DND-41 (cell line): ENCODE measurements around the gene ATXN1L.
A peak's percentile ranks its signal among the peaks of the same experiment; 100 is the strongest.

Source experiments
- ATAC-seq: fragments of 200-7000 bp; cut with Tn5 transposase; 3 replicates; pipeline ENCODE4 v1.9.1; 2021; ENCODE audit warnings: low read depth; ENCODE audit not compliant: insufficient read depth
- DNase-seq: peaks from one replicate; pipeline ENCODE4 v3.0.0-alpha.2; 2020
- H2AFZ ChIP-seq: 2 replicates; pipeline ENCODE4 v1.6.0; 2012; ENCODE audit warnings: low read depth, low read length
- H3K27ac ChIP-seq: 2 replicates; pipeline ENCODE4 v1.5.1; 2012; ENCODE audit warnings: low read length, inconsistent platforms
- H3K27me3 ChIP-seq: fragments of 200-600 bp; sonication (generic); 2 replicates; pipeline ENCODE4 v1.6.0; 2012; ENCODE audit warnings: low read length, mild to moderate bottlenecking, inconsistent platforms; ENCODE audit not compliant: insufficient read depth, poor library complexity
- H3K36me3 ChIP-seq: 2 replicates; pipeline ENCODE4 v1.5.1; 2012; ENCODE audit warnings: low read length, inconsistent platforms; ENCODE audit not compliant: insufficient read depth
- H3K4me1 ChIP-seq: 2 replicates; pipeline ENCODE4 v1.5.1; 2012; ENCODE audit warnings: mild to moderate bottlenecking, low read length; ENCODE audit not compliant: insufficient read depth
- H3K4me2 ChIP-seq: 2 replicates; pipeline ENCODE4 v1.6.0; 2012; ENCODE audit warnings: mild to moderate bottlenecking, moderate library complexity, low read length, inconsistent platforms; ENCODE audit not compliant: insufficient read depth
- H3K4me3 ChIP-seq, 2 experiments: fragments of 200-600 bp in 1 of 2; shearing (Covaris generic) in 1 of 2; 2 replicates each; pipeline ENCODE4 v1.5.1; 2012 to 2016; ENCODE audit warnings: inconsistent platforms in 2 of 2, low read length in 2 of 2, mild to moderate bottlenecking in 2 of 2, low read depth in 1 of 2, moderate library complexity in 1 of 2
- H3K79me2 ChIP-seq: 2 replicates; pipeline ENCODE4 v1.6.0; 2012; ENCODE audit warnings: low read length, inconsistent platforms; ENCODE audit not compliant: insufficient read depth
- H3K9ac ChIP-seq: 2 replicates; pipeline ENCODE4 v1.6.0; 2012; ENCODE audit warnings: low read depth, mild to moderate bottlenecking, inconsistent platforms, low read length, moderate library complexity
- H3K9me3 ChIP-seq: 2 replicates; pipeline ENCODE4 v1.5.1; 2012; ENCODE audit warnings: low read length, moderate library complexity, mild to moderate bottlenecking, inconsistent platforms; ENCODE audit not compliant: insufficient read depth, severe bottlenecking
- H4K20me1 ChIP-seq: 2 replicates; pipeline ENCODE4 v1.6.0; 2012; ENCODE audit warnings: low read length; ENCODE audit not compliant: insufficient read depth
- EZH2 ChIP-seq: IDR thresholded peaks from 3 replicates; pipeline ENCODE4 v1.6.1; 2012; ENCODE audit warnings: borderline replicate concordance, low read depth, mild to moderate bottlenecking, moderate library complexity, low read length, inconsistent platforms; ENCODE audit not compliant: severe bottlenecking
- TF ChIP-seq, protein P1 (sequence below): IDR thresholded peaks from 2 replicates; pipeline ENCODE4 v1.5.1; 2012; ENCODE audit warnings: borderline replicate concordance, low read length, moderate library complexity, mild to moderate bottlenecking; ENCODE audit not compliant: poor library complexity, severe bottlenecking; ENCODE audit errors: extremely low read depth

Gene ATXN1L

DNA sequence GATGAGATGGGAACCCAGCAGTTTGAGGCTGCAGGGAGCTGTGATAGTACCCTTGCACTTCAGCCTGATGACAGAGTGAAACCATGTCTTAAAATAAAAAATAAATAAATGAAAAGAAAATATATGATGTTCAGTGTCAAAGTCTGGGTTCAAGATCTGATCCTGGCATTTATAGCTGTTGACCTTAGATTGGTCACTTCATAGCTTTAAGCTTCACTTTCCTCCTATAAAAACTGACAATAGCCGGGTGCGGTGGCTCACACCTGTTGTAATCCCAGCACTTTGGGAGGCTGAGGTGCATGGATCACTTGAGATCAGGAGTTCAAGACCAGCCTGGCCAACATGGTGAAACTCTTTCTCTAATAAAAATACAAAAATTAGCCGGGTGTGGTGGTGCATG, 43.4 kb downstream of the ATXN1L start:
- no peak overlapping the region for H2AFZ ChIP-seq
- TF ChIP-seq, protein P1, sequence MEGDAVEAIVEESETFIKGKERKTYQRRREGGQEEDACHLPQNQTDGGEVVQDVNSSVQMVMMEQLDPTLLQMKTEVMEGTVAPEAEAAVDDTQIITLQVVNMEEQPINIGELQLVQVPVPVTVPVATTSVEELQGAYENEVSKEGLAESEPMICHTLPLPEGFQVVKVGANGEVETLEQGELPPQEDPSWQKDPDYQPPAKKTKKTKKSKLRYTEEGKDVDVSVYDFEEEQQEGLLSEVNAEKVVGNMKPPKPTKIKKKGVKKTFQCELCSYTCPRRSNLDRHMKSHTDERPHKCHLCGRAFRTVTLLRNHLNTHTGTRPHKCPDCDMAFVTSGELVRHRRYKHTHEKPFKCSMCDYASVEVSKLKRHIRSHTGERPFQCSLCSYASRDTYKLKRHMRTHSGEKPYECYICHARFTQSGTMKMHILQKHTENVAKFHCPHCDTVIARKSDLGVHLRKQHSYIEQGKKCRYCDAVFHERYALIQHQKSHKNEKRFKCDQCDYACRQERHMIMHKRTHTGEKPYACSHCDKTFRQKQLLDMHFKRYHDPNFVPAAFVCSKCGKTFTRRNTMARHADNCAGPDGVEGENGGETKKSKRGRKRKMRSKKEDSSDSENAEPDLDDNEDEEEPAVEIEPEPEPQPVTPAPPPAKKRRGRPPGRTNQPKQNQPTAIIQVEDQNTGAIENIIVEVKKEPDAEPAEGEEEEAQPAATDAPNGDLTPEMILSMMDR: no peak
- no peak for TF ChIP-seq EZH2
- no peak overlapping the region for H3K9ac ChIP-seq
- peaks cover 5% of the 10 kb centered on the region for H3K27me3 ChIP-seq
- no peak for ATAC-seq
- no peaks in the 10 kb centered on the region for H3K79me2 ChIP-seq
- no peak overlapping the region for H3K4me2 ChIP-seq
- H3K4me3 ChIP-seq: no peak overlapping the region
- peaks cover 5% of the 10 kb centered on the region; the same call in 1 of the 2 replicates for H4K20me1 ChIP-seq
- H3K27ac ChIP-seq: no peak overlapping the region
- DNase-seq: no peak
- no peaks in the 10 kb centered on the region for H3K36me3 ChIP-seq
- peaks cover 13% of the 10 kb centered on the region for H3K4me1 ChIP-seq
- no peaks in the 10 kb centered on the region for H3K9me3 ChIP-seq

GRCh38 chr16:71893888-71894228, 48.1 kb downstream of the ATXN1L start:
- no peak overlapping the region for H3K27ac ChIP-seq
- peak overlapping the region; percentile 84 for H3K9ac ChIP-seq
- H2AFZ ChIP-seq: peak overlapping the region; percentile 88

DNA sequence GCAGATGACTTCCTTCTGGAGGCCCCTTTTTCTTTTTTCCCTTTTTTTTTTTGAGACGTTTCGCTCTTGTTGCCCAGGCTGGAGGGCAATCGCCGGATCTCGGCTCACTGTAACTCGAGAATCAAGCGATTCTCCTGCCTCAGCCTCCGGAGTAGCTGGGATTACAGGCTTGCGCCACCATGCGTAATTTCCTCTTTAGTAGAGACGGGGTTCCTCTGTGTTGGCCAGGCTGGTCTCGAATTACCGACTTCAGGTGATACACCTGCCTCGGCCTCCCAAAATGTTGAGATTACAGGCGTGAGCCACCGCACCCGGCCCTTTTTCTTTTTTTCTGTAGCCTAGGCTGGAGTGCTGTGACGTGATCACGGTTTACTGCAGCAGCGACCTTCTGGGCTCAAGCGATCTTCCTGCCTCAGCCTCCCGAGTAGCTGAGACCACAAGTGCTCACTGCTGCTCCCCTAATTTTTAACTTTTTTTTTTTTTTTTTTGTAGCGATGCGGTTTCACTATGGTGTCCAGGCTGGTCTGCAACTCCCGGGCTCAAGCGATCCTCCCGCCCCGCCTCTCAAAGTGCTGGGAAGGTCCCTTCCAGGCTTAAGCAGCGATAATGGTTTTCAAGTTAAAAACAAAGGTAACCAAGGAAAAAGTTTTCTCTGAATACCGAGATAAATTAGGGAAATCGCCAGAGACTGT, 48.6 kb downstream of the ATXN1L start:
- Histone ChIP-seq H3K27ac (peak overlapping the region; percentile 70), H3K4me1 (peaks cover 28% of the 10 kb centered on the region), H3K4me2 (peak overlapping the region; percentile 91), H2AFZ (peak overlapping the region; percentile 88), H3K79me2 (peaks cover 47% of the 10 kb centered on the region), H3K27me3 (no peaks in the 10 kb centered on the region), H3K9me3 (no peaks in the 10 kb centered on the region), H3K4me3 (peak overlapping the region; percentile 70 to 78), H3K9ac (peak overlapping the region; percentile 84), H3K36me3 (peaks cover 3% of the 10 kb centered on the region), H4K20me1 (peaks cover 26% of the 10 kb centered on the region)
- ATAC-seq (peak; percentile 27), DNase-seq (peak; percentile 43)
- no peak for TF ChIP-seq EZH2
- TF ChIP-seq, protein P1: peak; percentile 51

More at GRCh38 chr16:71893888-71894228, 48.1 kb downstream of the ATXN1L start:
- peaks cover 20% of the 10 kb centered on the region for H4K20me1 ChIP-seq
- H3K4me1 ChIP-seq: peaks cover 25% of the 10 kb centered on the region
- no peak for TF ChIP-seq EZH2
- TF ChIP-seq, protein P1: no peak
- ATAC-seq (no peak), DNase-seq (no peak)
- no peaks in the 10 kb centered on the region for H3K27me3 ChIP-seq
- no peaks in the 10 kb centered on the region for H3K9me3 ChIP-seq
- peak overlapping the region; percentile 91 for H3K4me2 ChIP-seq
- H3K4me3 ChIP-seq: peak overlapping the region; percentile 70 to 78; a peak in 3 of 4 replicates
- peaks cover 3% of the 10 kb centered on the region for H3K36me3 ChIP-seq
- H3K79me2 ChIP-seq: peaks cover 41% of the 10 kb centered on the region
